H1 (cell line): ENCODE results near the gene SOAT2. TPM values are rescaled to one million over a fixed set of nuclear protein-coding genes. Genes with fewer than 3 reads are reported as not detected.

Experiments
- CTCF ChIA-PET: fragments of 300-600 bp; sonication (Branson Sonifier 250); formaldehyde crosslinking; loops from one replicate; lab custom pipeline; 2021; ENCODE audit not compliant: partially characterized antibody; lab: Charles Lee
- POLR2A ChIA-PET: fragments of 300-600 bp; sonication (Branson Sonifier 250); formaldehyde crosslinking; loops from one replicate; lab custom pipeline; 2021; ENCODE audit warnings: inconsistent platforms; ENCODE audit not compliant: partially characterized antibody; lab: Charles Lee
- DNase-seq, 2 experiments: peaks; one replicate each; pipeline versions ENCODE4 v3.0.0 to v3.0.0-alpha.2; 2010 to 2022; ENCODE audit warnings: low spot score in 2 of 2, low read depth in 1 of 2, mixed read lengths in 1 of 2
- FAIRE-seq: peaks from 2 replicates; lab custom pipeline; 2011; peaks lifted over from hg19 to GRCh38; lab: Jason Lieb, UNC
- H2AFZ ChIP-seq: 2 replicates; pipeline ENCODE4 v1.8.1; 2012; ENCODE audit warnings: low read length, inconsistent platforms
- H2AK5ac ChIP-seq: 2 replicates; pipeline ENCODE4 v1.6.1; 2013; ENCODE audit warnings: low read depth, low read length
- H2BK120ac ChIP-seq: replicated peaks from 2 replicates; pipeline ENCODE3; 2013; ENCODE audit warnings: low read depth, low read length, inconsistent platforms
- H2BK12ac ChIP-seq: 2 replicates; pipeline ENCODE4 v1.6.1; 2013; ENCODE audit warnings: low read depth, low read length
- H2BK15ac ChIP-seq: 2 replicates; pipeline ENCODE4 v1.6.1; 2013; ENCODE audit warnings: low read length
- H2BK20ac ChIP-seq: 2 replicates; pipeline ENCODE4 v1.6.1; 2013; ENCODE audit warnings: low read length
- H2BK5ac ChIP-seq: 2 replicates; pipeline ENCODE4 v1.6.1; 2013; ENCODE audit warnings: low read depth, low read length
- H3K14ac ChIP-seq: 2 replicates; pipeline ENCODE4 v1.6.1; 2013; ENCODE audit warnings: inconsistent platforms; ENCODE audit not compliant: insufficient read length
- H3K18ac ChIP-seq: 2 replicates; pipeline ENCODE4 v1.6.1; 2013; ENCODE audit warnings: low read length; ENCODE audit errors: extremely low read depth
- H3K23ac ChIP-seq: 2 replicates; pipeline ENCODE4 v1.6.1; 2013; ENCODE audit warnings: inconsistent platforms; ENCODE audit not compliant: insufficient read length
- H3K23me2 ChIP-seq: 2 replicates; pipeline ENCODE4 v1.6.1; 2013; ENCODE audit warnings: low read depth, low read length
- H3K27ac ChIP-seq: 2 replicates; pipeline ENCODE4 v1.6.1; 2011; ENCODE audit warnings: low read depth, low read length, inconsistent platforms
- H3K27me3 ChIP-seq, 4 experiments: replicated peaks in 1 of 4; 1 replicate in 1 of 4; 2 replicates in 3 of 4; pipeline versions ENCODE4 v1.6.1 to v1.8.1; 2011 to 2013; ENCODE audit warnings: low read length in 3 of 4, mild to moderate bottlenecking in 3 of 4, inconsistent platforms in 2 of 4, mixed read lengths in 2 of 4, moderate library complexity in 1 of 4; ENCODE audit not compliant: control insufficient read depth in 3 of 4, insufficient read depth in 3 of 4; ENCODE audit errors: extremely low read depth in 1 of 4
- H3K36me3 ChIP-seq, 4 experiments: 2 replicates each; pipeline versions ENCODE4 v1.6.1 to v1.8.1; 2011 to 2013; ENCODE audit warnings: mild to moderate bottlenecking in 4 of 4, low read length in 3 of 4, moderate library complexity in 2 of 4, control low read depth in 1 of 4, inconsistent platforms in 1 of 4; ENCODE audit not compliant: insufficient read depth in 4 of 4, control insufficient read depth in 2 of 4
- H3K4ac ChIP-seq: replicated peaks from 2 replicates; pipeline ENCODE3; 2013; ENCODE audit warnings: low read length, low read depth, mixed read lengths, inconsistent platforms; ENCODE audit not compliant: insufficient read length
- H3K4me1 ChIP-seq, 4 experiments: replicated peaks in 1 of 4; 1 replicate in 1 of 4; 2 replicates in 3 of 4; pipeline versions ENCODE4 v1.6.1 to v1.8.1; 2011 to 2013; ENCODE audit warnings: low read length in 3 of 4, inconsistent platforms in 2 of 4, mixed read lengths in 1 of 4; ENCODE audit not compliant: insufficient read depth in 4 of 4, control insufficient read depth in 3 of 4
- H3K4me2 ChIP-seq, 2 experiments: 2 replicates each; pipeline versions ENCODE4 v1.6.1 to v1.8.1; 2011 to 2013; ENCODE audit warnings: low read depth in 2 of 2, low read length in 2 of 2, control low read depth in 1 of 2, inconsistent platforms in 1 of 2, mild to moderate bottlenecking in 1 of 2; ENCODE audit not compliant: insufficient read depth in 1 of 2
- H3K4me3 ChIP-seq, 4 experiments: fragments of 200-600, 300-600 bp in 1 of 4; sonication (generic), shearing (Covaris generic), sonication (Bioruptor Twin) in 1 of 4; 2 replicates each; pipeline versions ENCODE4 v1.5.1 to v1.8.1; 2011 to 2016; ENCODE audit warnings: low read length in 4 of 4, low read depth in 3 of 4, control low read depth in 2 of 4, inconsistent platforms in 2 of 4, mild to moderate bottlenecking in 2 of 4, mixed read lengths in 1 of 4, moderate library complexity in 1 of 4; ENCODE audit not compliant: insufficient read depth in 2 of 4; ENCODE audit errors: extremely low read depth in 1 of 4
- H3K56ac ChIP-seq: replicated peaks from 2 replicates; pipeline ENCODE3; 2013; ENCODE audit warnings: low read depth, mild to moderate bottlenecking, mixed read lengths, low read length, inconsistent platforms; ENCODE audit not compliant: insufficient read length
- H3K79me1 ChIP-seq: 2 replicates; pipeline ENCODE4 v1.6.1; 2013; ENCODE audit warnings: low read depth, low read length, control low read depth
- H3K79me2 ChIP-seq, 2 experiments: 2 replicates each; pipeline versions ENCODE4 v1.6.1 to v1.8.1; 2012 to 2013; ENCODE audit warnings: low read length in 2 of 2, mild to moderate bottlenecking in 2 of 2, inconsistent platforms in 1 of 2; ENCODE audit not compliant: insufficient read depth in 2 of 2, control insufficient read depth in 1 of 2
- H3K9ac ChIP-seq, 4 experiments: replicated peaks in 1 of 4; 1 replicate in 1 of 4; 2 replicates in 3 of 4; pipeline versions ENCODE4 v1.6.1 to v1.8.1; 2011 to 2013; ENCODE audit warnings: low read depth in 3 of 4, low read length in 3 of 4, control low read depth in 2 of 4, mild to moderate bottlenecking in 2 of 4, moderate library complexity in 2 of 4, inconsistent platforms in 1 of 4; ENCODE audit errors: extremely low read depth in 1 of 4
- H3K9me3 ChIP-seq, 2 experiments: 2 replicates each; pipeline versions ENCODE4 v1.6.1 to v1.8.1; 2012 to 2013; ENCODE audit warnings: mild to moderate bottlenecking in 2 of 2, moderate library complexity in 2 of 2, control low read depth in 1 of 2, inconsistent platforms in 1 of 2, low read depth in 1 of 2, low read length in 1 of 2, mixed read lengths in 1 of 2; ENCODE audit not compliant: insufficient read depth in 2 of 2
- H4K20me1 ChIP-seq, 2 experiments: replicated peaks in 1 of 2; 2 replicates each; pipeline versions ENCODE3 to v1.8.1; 2011 to 2013; ENCODE audit warnings: inconsistent platforms in 2 of 2, low read length in 2 of 2, mild to moderate bottlenecking in 1 of 2; ENCODE audit not compliant: insufficient read depth in 2 of 2, control insufficient read depth in 1 of 2
- H4K5ac ChIP-seq: 2 replicates; pipeline ENCODE4 v1.6.1; 2013; ENCODE audit warnings: low read length, low read depth, mixed read lengths, inconsistent platforms; ENCODE audit not compliant: insufficient read length
- H4K8ac ChIP-seq: 2 replicates; pipeline ENCODE4 v1.8.0; 2013; ENCODE audit warnings: mild to moderate bottlenecking, moderate library complexity, low read length, inconsistent platforms; ENCODE audit not compliant: insufficient read depth; ENCODE audit errors: extremely low read depth
- H4K91ac ChIP-seq: replicated peaks from 2 replicates; pipeline ENCODE3; 2013; ENCODE audit warnings: low read length, mixed read lengths, inconsistent platforms; ENCODE audit not compliant: insufficient read length
- ASH2L ChIP-seq: fragments of 200-600, 300-600 bp; sonication (generic); IDR thresholded peaks from one replicate; pipeline ENCODE4 v1.7.1; 2017; ENCODE audit warnings: low read length
- ATF2 ChIP-seq: IDR thresholded peaks from 2 replicates; pipeline ENCODE4 v1.6.1; 2012; ENCODE audit warnings: low read length, inconsistent platforms
- CTBP2 ChIP-seq: IDR thresholded peaks from 2 replicates; pipeline ENCODE4 v1.7.0; 2011; ENCODE audit warnings: borderline replicate concordance, mild to moderate bottlenecking, moderate library complexity, mixed read lengths, low read length; ENCODE audit not compliant: insufficient read depth, insufficient read length
- EGR1 ChIP-seq: IDR thresholded peaks from 2 replicates; pipeline ENCODE4 v1.6.1; 2011; ENCODE audit warnings: low read depth, low read length, borderline replicate concordance
- GTF2F1 ChIP-seq: IDR thresholded peaks from 2 replicates; pipeline ENCODE4 v1.6.1; 2012; ENCODE audit warnings: low read depth, low read length, improper control_type of control experiment, borderline replicate concordance
- KDM4A ChIP-seq: IDR thresholded peaks from one replicate; pipeline ENCODE4 v1.7.1; 2012; ENCODE audit warnings: low read depth, mild to moderate bottlenecking, moderate library complexity, low read length, inconsistent platforms; ENCODE audit not compliant: severe bottlenecking
- NRF1 ChIP-seq: IDR thresholded peaks from 2 replicates; pipeline ENCODE4 v1.6.1; 2011; ENCODE audit warnings: mild to moderate bottlenecking, low read depth, low read length, improper control_type of control experiment
- POU5F1 ChIP-seq: IDR thresholded peaks from 2 replicates; pipeline ENCODE4 v1.6.1; 2011; ENCODE audit warnings: low read depth, mild to moderate bottlenecking, low read length, moderate library complexity
- SIX5 ChIP-seq: IDR thresholded peaks from 2 replicates; pipeline ENCODE4 v1.6.1; 2011; ENCODE audit warnings: mild to moderate bottlenecking, low read depth, low read length
- YY1 ChIP-seq: IDR thresholded peaks from 2 replicates; pipeline ENCODE4 v1.6.1; 2011; ENCODE audit warnings: low read depth, mild to moderate bottlenecking, low read length
- WGBS, 2 experiments: shearing (Covaris generic) in 1 of 2; methylation state at CpG; one replicate each; pipeline versions ENCODE4 v1.1.6 to v1.1.7; 2013 to 2015; ENCODE audit warnings: low lambda C conversion rate in 2 of 2, mixed read lengths in 2 of 2, inconsistent platforms in 1 of 2, low coverage in 1 of 2, missing lambda C conversion rate in 1 of 2; ENCODE audit not compliant: insufficient replicate concordance in 2 of 2, insufficient coverage in 1 of 2, insufficient read length in 1 of 2; ENCODE audit errors: extremely low coverage in 1 of 2, missing lambda C conversion rate in 1 of 2; 5-methylcytosine and 5-hydroxymethylcytosine counted together
- polyA plus RNA-seq, 7 experiments: library from polyadenylated mRNA; depleted of rRNA in 3 of 7; stranded (reverse) in 5 of 7; unstranded in 2 of 7; fragments of >200 nt in 5 of 7; fragments of 200-250 nt in 2 of 7; gene quantifications; 1 replicate in 5 of 7; 2 replicates in 1 of 7; 4 replicates in 1 of 7; pipeline versions ENCODE4 v1.2.1 to v1.2.3, GENCODE V29; 2011 to 2013; ENCODE audit warnings: missing spikeins in 2 of 7, mixed read lengths in 2 of 7
- total RNA-seq: library from RNA; stranded (reverse); fragmentation: NEBNext Ultra II Directional; extraction: Animal tissue kit (Norgen Biotek cat#: 25700); gene quantifications from 2 replicates; pipeline ENCODE4 v1.2.1, GENCODE V29; 2021

The SOAT2 gene
- total and polyA plus RNA-seq, 2 of the 8 experiments (the other 6 are each of a cell fraction or from before 2014, with no cell fraction given): 0.08 TPM; not detected in 1

GRCh38 chr12:53171725-53172329 is 68.5 kb downstream of the SOAT2 start:
- Histone ChIP-seq H2BK15ac (no peak overlapping the region), H4K20me1 (peaks cover 5 to 10% of the 10 kb centered on the region in 2 experiments), H3K4me2 (no peak overlapping the region), H3K4me3 (no peak overlapping the region), H3K4me1 (peaks cover 1 to 5% (median 4%) of the 10 kb centered on the region in 4 experiments; a peak in 4 of 7 replicates), H2BK120ac (no peak overlapping the region), H3K9me3 (no peaks in the 10 kb centered on the region), H3K79me2 (no peaks in the 10 kb centered on the region), H2AK5ac (no peak overlapping the region), H4K8ac (no peak overlapping the region), H3K36me3 (no peaks in the 10 kb centered on the region), H2BK5ac (no peak overlapping the region), H3K9ac (no peak overlapping the region), H3K56ac (no peak overlapping the region), H3K23me2 (no peaks in the 10 kb centered on the region), H4K91ac (no peak overlapping the region), H3K23ac (no peak overlapping the region), H3K27ac (no peak overlapping the region), H4K5ac (no peak overlapping the region), H2BK20ac (no peak overlapping the region), H3K18ac (no peak overlapping the region), H2BK12ac (no peak overlapping the region), H3K27me3 (peaks cover 14 to 51% (median 42%) of the 10 kb centered on the region in 4 experiments), H3K4ac (no peak overlapping the region), H2AFZ (no peak overlapping the region), H3K79me1 (no peaks in the 10 kb centered on the region), H3K14ac (no peak overlapping the region)
- CTCF ChIA-PET: interaction anchor here (0.6 to 6.2 kb wide), 10 partner anchors 12 to 106 kb away, joined by 3 to 80 read pairs (median 4); partner anchors contain the start of gene ESPL1
- FAIRE-seq (no peak), DNase-seq (no peak)
- POLR2A ChIA-PET: interaction anchor here (1.0 to 2.5 kb wide), 4 partner anchors 9 to 100 kb away, joined by 3 to 8 read pairs (median 4); partner anchors contain the start of genes CSAD, ESPL1 and ZNF740
- WGBS, 2 experiments: 75% methylated on average over 10 of the region's 10 CpGs; no CpG with 5 or more reads in 1 of the 2 experiments
- TF ChIP-seq CTBP2 (no peak), POU5F1 (no peak), YY1 (no peak), GTF2F1 (no peak), KDM4A (no peak), NRF1 (no peak), EGR1 (no peak), ASH2L (no peak), SIX5 (no peak), ATF2 (no peak)
